IPS-NIHi7 (cell line): Measurements from ENCODE around the gene FGD4.
"Not testable (repeated sequence)": the region's sequence is repeated elsewhere in the genome, so short reads cannot be mapped to it uniquely, and the experiment has no call there.

Source experiments
- DNase-seq: peaks from one replicate; pipeline ENCODE4 v3.0.0; 2012; ENCODE audit warnings: mixed read lengths; ENCODE audit errors: extremely low spot score

The FGD4 gene

DNA sequence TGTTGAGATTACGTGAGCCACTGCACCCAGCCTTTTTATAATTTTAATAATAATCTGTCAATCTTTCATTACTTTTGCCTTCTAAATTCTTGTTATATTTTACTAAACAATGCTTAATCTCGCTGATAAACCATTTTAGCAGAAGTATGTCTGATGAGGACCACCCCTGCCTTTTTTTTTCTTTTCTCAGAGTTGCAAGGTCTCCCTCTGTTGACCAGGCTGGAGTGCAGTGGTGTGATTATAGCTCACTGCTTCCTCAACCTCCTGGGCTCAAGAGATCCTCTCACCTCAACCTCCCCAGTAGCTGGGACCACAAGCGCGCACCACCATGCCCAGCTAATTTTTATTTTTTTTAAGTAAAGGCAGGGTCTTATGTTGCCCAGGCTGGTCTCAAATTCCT, 161.2 kb downstream of the FGD4 start:
- no peak for DNase-seq

DNA sequence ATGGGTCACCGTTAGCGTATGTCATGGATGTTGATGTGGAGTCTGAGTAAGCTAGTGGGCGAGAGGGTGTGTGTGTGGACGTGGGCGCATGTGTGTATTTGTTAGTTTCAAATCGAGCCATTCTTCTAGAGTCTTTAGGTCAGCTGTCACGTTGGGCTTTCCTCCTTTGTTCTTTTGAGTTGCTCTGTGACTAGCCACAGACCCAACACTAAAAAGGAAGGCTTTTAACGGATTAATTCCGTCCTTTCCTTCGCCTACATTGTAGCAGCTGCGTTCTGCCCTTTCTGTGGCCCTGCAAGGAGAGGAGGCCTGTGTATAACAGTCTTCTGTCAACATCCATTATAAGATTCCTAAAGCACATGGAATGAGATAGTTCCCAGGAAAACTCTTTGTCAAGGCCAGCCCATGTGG, 162.6 kb downstream of the FGD4 start:
- DNase-seq, result no peak

DNA sequence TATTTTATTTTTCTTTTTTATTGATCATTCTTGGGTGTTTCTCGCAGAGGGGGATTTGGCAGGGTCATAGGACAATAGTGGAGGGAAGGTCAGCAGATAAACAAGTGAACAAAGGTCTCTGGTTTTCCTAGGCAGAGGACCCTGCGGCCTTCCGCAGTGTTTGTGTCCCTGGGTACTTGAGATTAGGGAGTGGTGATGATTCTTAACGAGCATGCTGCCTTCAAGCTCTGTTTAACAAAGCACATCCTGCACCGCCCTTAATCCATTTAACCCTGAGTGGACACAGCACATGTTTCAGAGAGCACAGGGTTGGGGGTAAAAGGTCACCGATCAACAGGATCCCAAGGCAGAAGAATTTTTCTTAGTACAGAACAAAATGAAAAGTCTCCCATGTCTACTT, 163.1 kb downstream of the FGD4 start:
- not testable (repeated sequence) for DNase-seq

DNA sequence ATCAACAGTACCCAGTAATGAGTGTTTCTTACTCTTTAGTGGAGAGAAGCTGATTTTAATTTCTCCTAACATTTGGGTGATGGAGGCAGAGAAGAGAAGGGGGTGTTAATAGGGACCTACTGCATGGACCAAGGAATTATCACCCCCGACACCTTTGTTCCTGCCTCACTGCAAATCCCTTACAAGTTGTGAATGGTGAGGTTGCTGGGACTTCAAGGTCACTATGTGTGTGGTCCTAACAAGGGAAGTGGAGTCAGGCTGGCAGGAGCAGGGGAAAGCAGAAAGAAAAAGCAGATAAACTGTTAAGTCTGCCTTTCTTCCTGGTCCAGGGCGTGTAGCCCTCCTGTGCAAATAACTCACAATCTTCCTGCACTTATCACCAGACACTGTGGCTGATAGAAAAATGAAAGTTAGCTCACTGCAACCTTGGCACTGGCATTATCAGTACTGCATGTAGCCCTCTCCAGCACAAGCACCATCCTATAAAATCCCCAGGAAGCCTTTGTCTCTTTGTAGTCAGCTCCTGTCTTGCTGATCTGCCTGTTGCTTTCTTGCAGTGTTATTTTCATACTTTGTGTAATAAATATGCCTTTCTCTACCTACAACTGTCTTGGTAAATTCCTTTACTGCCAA, 167.4 kb downstream of the FGD4 start:
- no peak for DNase-seq

GRCh38 chr12:32567296-32567674, 167.9 kb downstream of the FGD4 start:
- DNase-seq, result no peak

- no peak for DNase-seq
Measured at GRCh38 chr12:32568228-32568627, 168.9 kb downstream of the FGD4 start.

DNA sequence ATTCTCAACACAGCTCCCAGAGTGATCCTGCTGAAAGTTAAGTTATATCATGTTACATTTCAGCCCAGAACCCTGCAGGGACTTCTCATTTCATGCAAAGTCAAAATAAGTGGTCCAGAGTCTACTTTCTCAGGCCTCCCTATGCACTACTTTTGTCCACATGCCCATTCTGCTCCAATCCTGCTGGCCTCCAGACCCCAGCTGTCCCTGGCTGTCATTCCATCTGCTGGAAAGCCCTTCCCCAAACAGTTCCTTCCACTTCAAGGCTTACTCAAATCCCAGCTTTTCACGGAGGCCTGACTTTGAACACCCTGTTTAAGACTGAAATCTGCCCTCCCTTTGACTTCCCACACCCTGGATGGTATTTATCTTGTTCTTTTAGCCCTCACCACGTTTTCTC, 169.9 kb downstream of the FGD4 start:
- DNase-seq, result no peak

DNA sequence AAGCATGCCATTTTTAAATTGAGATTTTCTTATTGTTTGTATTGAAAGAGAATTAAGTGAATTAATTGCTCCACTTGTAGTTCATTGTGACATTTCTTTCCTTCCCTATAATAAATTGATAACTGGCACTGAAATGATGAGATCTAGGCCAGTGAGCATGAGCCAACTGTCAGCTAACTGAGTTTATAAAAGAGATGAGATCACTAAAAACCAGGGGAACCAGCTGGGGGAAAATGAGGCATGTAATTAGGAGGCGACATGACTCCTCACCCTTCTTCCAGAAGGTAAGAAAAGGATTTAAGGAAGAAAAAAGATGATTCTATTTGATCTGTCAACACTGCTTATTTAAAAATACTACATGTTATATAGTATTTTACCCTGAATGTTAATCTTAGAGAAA, 175.2 kb downstream of the FGD4 start:
- no peak for DNase-seq

DNA sequence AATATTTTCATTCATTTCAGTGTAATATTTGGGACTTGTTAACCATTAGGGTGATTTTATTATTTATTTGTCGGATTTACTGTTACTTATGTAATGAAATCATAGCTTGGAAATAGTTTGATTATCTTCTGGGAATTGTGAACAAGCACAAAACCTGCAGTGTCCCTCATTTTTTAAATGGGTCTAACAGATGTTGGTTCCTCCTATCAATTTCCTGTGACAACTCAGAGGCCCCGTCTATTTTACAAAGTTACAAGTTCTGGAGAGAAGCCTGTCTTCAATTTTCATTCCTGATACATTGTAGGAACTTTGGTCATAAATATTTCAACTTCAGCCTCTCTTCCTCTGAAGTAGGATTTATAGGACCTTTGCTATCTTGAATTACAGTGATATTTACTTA, 178.0 kb downstream of the FGD4 start:
- no peak for DNase-seq

- no peak for DNase-seq
Measured at GRCh38 chr12:32583534-32583933, 184.2 kb downstream of the FGD4 start.

GRCh38 chr12:32585680-32586079, 186.3 kb downstream of the FGD4 start:
- no peak for DNase-seq

- no peak for DNase-seq
Measured at GRCh38 chr12:32586390-32586789, 187.0 kb downstream of the FGD4 start.

DNA sequence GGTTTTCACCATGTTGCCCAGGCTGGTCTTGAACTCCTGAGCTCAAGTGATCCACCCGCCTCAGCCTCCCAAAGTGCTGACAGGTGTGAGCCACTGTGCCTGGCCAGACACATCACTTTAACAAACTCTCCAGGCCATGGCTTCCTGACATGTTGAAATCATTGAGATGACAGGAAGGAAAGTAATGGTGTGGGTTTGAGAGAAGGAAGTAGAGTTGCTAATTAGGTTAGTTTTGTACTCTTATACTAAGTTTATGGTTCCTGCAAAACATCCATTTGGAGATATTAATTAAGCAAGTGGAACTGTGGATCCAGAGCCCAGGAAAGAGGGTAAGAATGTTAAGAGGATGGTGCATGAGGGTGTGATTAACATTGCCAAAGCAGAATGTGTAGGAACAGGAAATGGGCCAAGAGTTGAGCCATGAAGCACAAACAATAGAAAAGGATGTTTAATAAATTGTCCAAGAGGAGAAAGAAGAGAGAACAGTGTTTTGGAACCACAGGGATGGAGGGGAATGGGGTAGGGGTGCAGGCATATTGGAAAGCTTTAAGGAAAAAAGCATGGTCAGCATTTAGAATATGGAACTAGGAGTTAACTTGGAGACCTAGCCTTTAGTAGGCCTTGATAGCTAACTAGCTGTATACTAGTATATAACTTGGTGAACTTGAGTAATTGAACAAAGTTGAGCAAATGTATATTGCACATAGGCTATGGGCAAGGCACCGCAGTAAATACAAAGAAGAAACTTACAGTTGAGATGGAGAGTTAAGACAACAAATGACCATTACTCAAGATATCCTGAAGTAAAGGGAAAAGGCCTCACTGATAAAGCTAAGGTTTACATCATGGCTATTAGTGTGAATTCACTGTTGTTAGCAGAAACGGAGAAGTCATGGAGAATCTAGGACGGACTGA, 188.5 kb downstream of the FGD4 start:
- no peak for DNase-seq

DNA sequence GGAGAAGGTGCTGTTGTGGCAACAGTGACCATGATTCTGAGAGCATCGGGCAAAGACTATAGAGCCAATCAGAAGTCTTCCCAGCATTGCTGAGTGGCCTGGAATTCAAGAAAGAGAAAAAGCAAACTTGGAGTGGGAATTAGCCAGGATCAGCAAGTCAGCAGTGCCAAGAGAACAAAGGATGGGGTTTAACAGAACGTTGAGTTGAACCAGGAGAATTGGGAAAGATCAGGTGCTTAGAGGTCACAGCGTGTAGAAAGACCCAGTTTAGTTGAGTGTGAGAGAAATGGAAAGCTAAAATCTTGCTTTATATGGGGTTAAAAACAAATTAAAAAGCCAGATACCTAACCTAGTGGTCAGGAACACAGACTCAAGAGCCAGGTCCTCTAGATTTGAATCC, 189.2 kb downstream of the FGD4 start:
- DNase-seq, result no peak

DNA sequence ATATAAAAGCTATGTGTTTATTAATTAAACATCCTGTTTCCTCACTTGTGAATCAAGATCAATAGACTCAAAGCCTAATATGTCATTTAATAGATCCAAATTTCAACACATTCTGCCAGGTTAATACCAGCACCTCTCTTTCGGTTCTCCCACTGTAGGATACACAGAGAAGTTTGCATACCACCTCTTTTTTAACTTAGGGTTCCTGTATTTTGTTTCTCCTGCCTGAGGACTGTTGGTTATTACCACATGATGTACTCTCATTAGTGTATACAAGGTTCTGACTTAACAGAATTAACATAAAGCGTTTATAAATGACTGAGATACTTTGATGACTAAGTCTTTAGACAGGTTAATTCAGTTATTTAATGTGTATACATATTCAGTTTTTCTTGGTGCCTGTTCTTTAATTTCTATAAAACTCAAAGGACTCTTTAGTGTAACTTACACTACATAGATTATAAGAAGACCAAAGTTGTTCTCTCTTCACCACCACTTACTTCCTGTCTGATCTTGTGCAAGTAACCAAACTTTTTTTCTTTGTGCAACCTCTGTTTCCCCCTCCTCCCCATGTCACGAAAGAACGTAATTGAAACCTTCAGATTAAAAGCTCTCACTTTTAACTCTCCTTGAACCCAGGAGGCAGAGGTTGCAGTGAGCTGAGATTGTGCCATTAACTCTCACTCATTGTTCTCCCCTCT, 190.0 kb downstream of the FGD4 start:
- DNase-seq, result no peak

- DNase-seq, result no peak
Measured at GRCh38 chr12:32595251-32595650, 195.9 kb downstream of the FGD4 start.

- DNase-seq, result no peak
Measured at GRCh38 chr12:32596030-32596429, 196.7 kb downstream of the FGD4 start.

GRCh38 chr12:32598688-32599087, 199.3 kb downstream of the FGD4 start:
- DNase-seq, result no peak

- DNase-seq, result no peak
Measured at GRCh38 chr12:32600681-32601080, 201.3 kb downstream of the FGD4 start.

GRCh38 chr12:32603071-32603470, 203.7 kb downstream of the FGD4 start:
- no peak for DNase-seq

DNA sequence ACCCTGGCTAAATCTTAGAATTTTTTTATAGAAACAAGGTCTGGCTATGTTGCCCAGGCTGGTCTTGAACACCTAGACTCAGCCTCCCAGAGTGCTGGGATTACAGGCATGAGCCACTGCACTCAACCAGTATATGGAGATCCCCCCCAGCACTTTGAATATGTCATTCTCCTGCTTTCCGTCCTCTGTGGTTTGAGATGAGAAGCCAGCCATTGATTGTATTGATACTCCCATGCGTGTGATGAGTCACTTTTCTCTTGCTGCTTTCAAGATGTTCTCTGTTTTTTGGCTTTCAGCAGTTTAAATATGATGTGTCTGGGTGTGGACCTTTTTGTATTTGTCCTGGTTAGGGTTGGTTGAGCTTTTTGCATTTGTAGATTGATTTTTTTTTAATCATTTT, 204.5 kb downstream of the FGD4 start:
- no peak for DNase-seq

- no peak for DNase-seq
Measured at GRCh38 chr12:32604565-32604964, 205.2 kb downstream of the FGD4 start.
